Neuron (in vitro differentiated cells): ENCODE measurements around the gene ZBTB44.
"Not testable (repeated sequence)": the region's sequence is repeated elsewhere in the genome, so short reads cannot be mapped to it uniquely, and the experiment has no call there.

Experiments
- H2AFZ ChIP-seq: one replicate; pipeline ENCODE4 v1.6.1; 2013; ENCODE audit warnings: low read depth, mild to moderate bottlenecking, inconsistent platforms, low read length, moderate library complexity
- H3K27me3 ChIP-seq: one replicate; pipeline ENCODE4 v1.6.1; 2013; ENCODE audit warnings: low read length; ENCODE audit not compliant: insufficient read depth
- H3K36me3 ChIP-seq: one replicate; pipeline ENCODE4 v1.6.1; 2013; ENCODE audit warnings: low read length; ENCODE audit not compliant: insufficient read depth
- H3K4me1 ChIP-seq: one replicate; pipeline ENCODE4 v1.6.1; 2013; ENCODE audit warnings: low read length; ENCODE audit not compliant: insufficient read depth
- H3K4me3 ChIP-seq: 2 replicates; pipeline ENCODE4 v1.5.1; 2013; ENCODE audit warnings: mild to moderate bottlenecking, low read length, moderate library complexity
- H3K9me3 ChIP-seq: one replicate; pipeline ENCODE4 v1.6.1; 2013; ENCODE audit warnings: low read length

ZBTB44 gene

GRCh38 chr11:130301002-130301401, 13.7 kb downstream of the ZBTB44 start:
- Histone ChIP-seq H3K9me3 (peaks cover 3% of the 10 kb centered on the region), H3K36me3 (no peaks in the 10 kb centered on the region)

GRCh38 chr11:130300567-130300966, 14.2 kb downstream of the ZBTB44 start:
- Histone ChIP-seq H3K4me1 (no peaks in the 10 kb centered on the region), H3K36me3 (no peaks in the 10 kb centered on the region), H3K9me3 (peaks cover under 1% of the 10 kb centered on the region), H3K27me3 (no peaks in the 10 kb centered on the region), H3K4me3 (no peak overlapping the region), H2AFZ (no peak overlapping the region)

More at GRCh38 chr11:130301002-130301401, 13.7 kb downstream of the ZBTB44 start:
- H3K27me3 ChIP-seq: no peaks in the 10 kb centered on the region
- H2AFZ ChIP-seq: no peak overlapping the region
- no peak overlapping the region for H3K4me3 ChIP-seq
- no peaks in the 10 kb centered on the region for H3K4me1 ChIP-seq

GRCh38 chr11:130299978-130300377, 14.7 kb downstream of the ZBTB44 start:
- Histone ChIP-seq H3K36me3 (no peaks in the 10 kb centered on the region), H3K4me3 (no peak overlapping the region), H3K27me3 (no peaks in the 10 kb centered on the region), H3K4me1 (no peaks in the 10 kb centered on the region), H3K9me3 (no peaks in the 10 kb centered on the region), H2AFZ (no peak overlapping the region)

- Histone ChIP-seq H2AFZ (no peak overlapping the region), H3K36me3 (no peaks in the 10 kb centered on the region), H3K4me1 (no peaks in the 10 kb centered on the region), H3K4me3 (no peak overlapping the region), H3K9me3 (no peaks in the 10 kb centered on the region), H3K27me3 (no peaks in the 10 kb centered on the region)
These were observed 19.1 kb downstream of the ZBTB44 start for GRCh38 chr11:130295657-130296056.

GRCh38 chr11:130282111-130282510, 32.6 kb downstream of the ZBTB44 start:
- H3K27me3 ChIP-seq: no peaks in the 10 kb centered on the region
- no peak overlapping the region for H2AFZ ChIP-seq
- H3K9me3 ChIP-seq: no peaks in the 10 kb centered on the region
- H3K4me3 ChIP-seq: no peak overlapping the region
- H3K36me3 ChIP-seq: no peaks in the 10 kb centered on the region
- H3K4me1 ChIP-seq: peaks cover 6% of the 10 kb centered on the region

- H3K4me1 ChIP-seq, H3K4me3 ChIP-seq, H3K27me3 ChIP-seq, H3K36me3 ChIP-seq, H3K9me3 ChIP-seq, H2AFZ ChIP-seq: not testable (repeated sequence)
These were observed 33.4 kb downstream of the ZBTB44 start for GRCh38 chr11:130281341-130281740.

- H3K4me3 ChIP-seq: no peak overlapping the region
- no peaks in the 10 kb centered on the region for H3K36me3 ChIP-seq
- no peaks in the 10 kb centered on the region for H3K27me3 ChIP-seq
- H3K9me3 ChIP-seq: no peaks in the 10 kb centered on the region
- H3K4me1 ChIP-seq: no peaks in the 10 kb centered on the region
- no peak overlapping the region for H2AFZ ChIP-seq
These were observed 34.7 kb downstream of the ZBTB44 start for GRCh38 chr11:130279989-130280388.

- H3K9me3 ChIP-seq: no peaks in the 10 kb centered on the region
- peaks cover 3% of the 10 kb centered on the region for H3K4me1 ChIP-seq
- no peaks in the 10 kb centered on the region for H3K27me3 ChIP-seq
- H3K36me3 ChIP-seq: no peaks in the 10 kb centered on the region
- H2AFZ ChIP-seq: no peak overlapping the region
- H3K4me3 ChIP-seq: no peak overlapping the region
These were observed 36.0 kb downstream of the ZBTB44 start for GRCh38 chr11:130278745-130279144.

- Histone ChIP-seq H3K4me1 (peaks cover 3% of the 10 kb centered on the region), H3K4me3 (no peak overlapping the region), H3K36me3 (no peaks in the 10 kb centered on the region), H3K27me3 (no peaks in the 10 kb centered on the region), H2AFZ (no peak overlapping the region), H3K9me3 (no peaks in the 10 kb centered on the region)
These were observed 36.6 kb downstream of the ZBTB44 start for GRCh38 chr11:130278151-130278550.

GRCh38 chr11:130272336-130272735, 42.4 kb downstream of the ZBTB44 start:
- no peak overlapping the region for H2AFZ ChIP-seq
- H3K36me3 ChIP-seq: no peaks in the 10 kb centered on the region
- no peaks in the 10 kb centered on the region for H3K9me3 ChIP-seq
- no peak overlapping the region for H3K4me3 ChIP-seq
- no peaks in the 10 kb centered on the region for H3K27me3 ChIP-seq
- peaks cover 3% of the 10 kb centered on the region for H3K4me1 ChIP-seq

- Histone ChIP-seq H3K4me1 (no peaks in the 10 kb centered on the region), H3K9me3 (no peaks in the 10 kb centered on the region), H3K4me3 (no peak overlapping the region), H3K36me3 (peaks cover 3% of the 10 kb centered on the region), H2AFZ (no peak overlapping the region), H3K27me3 (no peaks in the 10 kb centered on the region)
These were observed 45.3 kb downstream of the ZBTB44 start for GRCh38 chr11:130269326-130269943.

GRCh38 chr11:130263351-130263750, 51.4 kb downstream of the ZBTB44 start:
- no peaks in the 10 kb centered on the region for H3K4me1 ChIP-seq
- H3K36me3 ChIP-seq: peaks cover 18% of the 10 kb centered on the region
- H3K4me3 ChIP-seq: no peak overlapping the region
- peaks cover 7% of the 10 kb centered on the region for H3K9me3 ChIP-seq
- no peak overlapping the region for H2AFZ ChIP-seq
- H3K27me3 ChIP-seq: no peaks in the 10 kb centered on the region

GRCh38 chr11:130262424-130262823, 52.3 kb downstream of the ZBTB44 start:
- Histone ChIP-seq H3K36me3 (peaks cover 18% of the 10 kb centered on the region), H3K27me3 (no peaks in the 10 kb centered on the region)

GRCh38 chr11:130261571-130261970, 53.1 kb downstream of the ZBTB44 start:
- H3K36me3 ChIP-seq: peaks cover 18% of the 10 kb centered on the region
- H3K4me1 ChIP-seq: no peaks in the 10 kb centered on the region
- H3K4me3 ChIP-seq: no peak overlapping the region
- H2AFZ ChIP-seq: no peak overlapping the region
- H3K27me3 ChIP-seq: no peaks in the 10 kb centered on the region
- peaks cover 9% of the 10 kb centered on the region for H3K9me3 ChIP-seq

More at GRCh38 chr11:130262424-130262823, 52.3 kb downstream of the ZBTB44 start:
- peaks cover 9% of the 10 kb centered on the region for H3K9me3 ChIP-seq
- no peaks in the 10 kb centered on the region for H3K4me1 ChIP-seq
- H2AFZ ChIP-seq: no peak overlapping the region
- no peak overlapping the region for H3K4me3 ChIP-seq
